ENCODE data around the gene GOLGA6A.

GOLGA6A gene

GRCh38 chr15:74027688-74028087 lies 54.7 kb downstream of the GOLGA6A start:
- no peak for TF ChIP-seq CTCF (IDR thresholded peaks at IDR 0.05)

- no peak for TF ChIP-seq CTCF (IDR thresholded peaks at IDR 0.05)
Observed at GRCh38 chr15:74025436-74025835, 56.9 kb downstream of the GOLGA6A start.

- TF ChIP-seq CTCF (IDR thresholded peaks at IDR 0.05): no peak
Observed at GRCh38 chr15:74024687-74025086, 57.7 kb downstream of the GOLGA6A start.

GRCh38 chr15:74022706-74023470 lies 59.5 kb downstream of the GOLGA6A start:
- no peak for TF ChIP-seq CTCF (IDR thresholded peaks at IDR 0.05)

All from LNCAP (cell line).